H9 (cell line): Measurements from ENCODE around the gene GRB10. TPM values are rescaled to one million over a fixed set of nuclear protein-coding genes. Genes with fewer than 3 reads are reported as not detected.

ENCODE experiments used
- DNase-seq: peaks from one replicate; pipeline ENCODE4 v3.0.0-alpha.2; 2017
- H2AFZ ChIP-seq: one replicate; pipeline ENCODE4 v1.6.1; 2013; ENCODE audit warnings: mild to moderate bottlenecking, low read length, control low read depth, moderate library complexity
- H2AK5ac ChIP-seq: 2 replicates; pipeline ENCODE4 v1.6.1; 2013; ENCODE audit warnings: low read length, control low read depth, mixed read lengths; ENCODE audit not compliant: insufficient read length
- H2BK120ac ChIP-seq: one replicate; pipeline ENCODE4 v1.6.1; 2013; ENCODE audit warnings: low read depth, mild to moderate bottlenecking, low read length, control low read depth, inconsistent platforms; ENCODE audit not compliant: poor library complexity, severe bottlenecking
- H2BK12ac ChIP-seq: 2 replicates; pipeline ENCODE4 v1.6.1; 2013; ENCODE audit warnings: low read length, control low read depth, mixed read lengths, low read depth; ENCODE audit not compliant: insufficient read length
- H2BK15ac ChIP-seq: 2 replicates; pipeline ENCODE4 v1.6.1; 2013; ENCODE audit warnings: low read depth, low read length, control low read depth
- H2BK20ac ChIP-seq: one replicate; pipeline ENCODE4 v1.6.1; 2013; ENCODE audit warnings: low read depth, mild to moderate bottlenecking, low read length, control low read depth, inconsistent platforms; ENCODE audit not compliant: poor library complexity, severe bottlenecking
- H2BK5ac ChIP-seq: 2 replicates; pipeline ENCODE4 v1.6.1; 2013; ENCODE audit warnings: low read length, control low read depth, mixed read lengths; ENCODE audit not compliant: insufficient read length
- H3K14ac ChIP-seq: 2 replicates; pipeline ENCODE4 v1.6.1; 2013; ENCODE audit warnings: low read length, control low read depth; ENCODE audit not compliant: insufficient read depth
- H3K18ac ChIP-seq: 2 replicates; pipeline ENCODE4 v1.6.1; 2013; ENCODE audit warnings: low read depth, mild to moderate bottlenecking, mixed read lengths, low read length, control low read depth; ENCODE audit not compliant: insufficient read length
- H3K23ac ChIP-seq: 2 replicates; pipeline ENCODE4 v1.6.1; 2013; ENCODE audit warnings: low read length, control low read depth, mixed read lengths, low read depth; ENCODE audit not compliant: insufficient read length
- H3K23me2 ChIP-seq: 2 replicates; pipeline ENCODE4 v1.6.1; 2013; ENCODE audit warnings: low read depth, mild to moderate bottlenecking, mixed read lengths, low read length, control low read depth; ENCODE audit not compliant: insufficient read length, poor library complexity, severe bottlenecking
- H3K27ac ChIP-seq: 2 replicates; pipeline ENCODE4 v1.5.1; 2013; ENCODE audit warnings: low read length, control low read depth, mixed read lengths, low read depth; ENCODE audit not compliant: insufficient read length
- H3K27me3 ChIP-seq: 2 replicates; pipeline ENCODE4 v1.6.1; 2013; ENCODE audit warnings: low read length, control low read depth, inconsistent platforms; ENCODE audit not compliant: insufficient read depth
- H3K4ac ChIP-seq: 2 replicates; pipeline ENCODE4 v1.6.1; 2013; ENCODE audit warnings: low read depth, mild to moderate bottlenecking, control low read depth, inconsistent platforms, low read length, moderate library complexity
- H3K4me1 ChIP-seq: 2 replicates; pipeline ENCODE4 v1.6.1; 2013; ENCODE audit warnings: low read length, control low read depth, inconsistent platforms; ENCODE audit not compliant: insufficient read depth
- H3K4me2 ChIP-seq: 2 replicates; pipeline ENCODE4 v1.6.1; 2013; ENCODE audit warnings: low read length, control low read depth, mixed read lengths; ENCODE audit not compliant: insufficient read length, insufficient read depth
- H3K56ac ChIP-seq: 2 replicates; pipeline ENCODE4 v1.6.1; 2013; ENCODE audit warnings: low read depth, mild to moderate bottlenecking, mixed read lengths, low read length, control low read depth; ENCODE audit not compliant: insufficient read length
- H3K79me1 ChIP-seq: 2 replicates; pipeline ENCODE4 v1.6.1; 2013; ENCODE audit warnings: low read depth, mild to moderate bottlenecking, moderate library complexity, low read length, control low read depth, inconsistent platforms; ENCODE audit not compliant: insufficient read depth, poor library complexity, severe bottlenecking
- H3K79me2 ChIP-seq: 2 replicates; pipeline ENCODE4 v1.6.1; 2013; ENCODE audit warnings: low read length, control low read depth, inconsistent platforms; ENCODE audit not compliant: insufficient read depth
- H3K9ac ChIP-seq: 2 replicates; pipeline ENCODE4 v1.6.1; 2013; ENCODE audit warnings: low read length, control low read depth, mixed read lengths; ENCODE audit not compliant: insufficient read length; ENCODE audit errors: extremely low read depth
- H3K9me3 ChIP-seq: one replicate; pipeline ENCODE4 v1.6.1; 2013; ENCODE audit warnings: low read depth, low read length, inconsistent platforms; ENCODE audit not compliant: control insufficient read depth
- H3T11ph ChIP-seq: one replicate; pipeline ENCODE4 v1.6.1; 2013; ENCODE audit warnings: mild to moderate bottlenecking, low read length, control low read depth, inconsistent platforms
- H4K20me1 ChIP-seq: one replicate; pipeline ENCODE4 v1.6.1; 2013; ENCODE audit not compliant: control insufficient read depth, insufficient read length, insufficient read depth
- H4K5ac ChIP-seq: 2 replicates; pipeline ENCODE4 v1.6.1; 2013; ENCODE audit warnings: low read depth, mild to moderate bottlenecking, mixed read lengths, low read length, control low read depth; ENCODE audit not compliant: insufficient read length
- H4K8ac ChIP-seq: replicated peaks from 2 replicates; pipeline ENCODE4 v1.6.1; 2013; ENCODE audit warnings: low read length, control low read depth, mixed read lengths, low read depth; ENCODE audit not compliant: insufficient read length
- H4K91ac ChIP-seq: 2 replicates; pipeline ENCODE4 v1.6.1; 2013; ENCODE audit warnings: low read depth, mild to moderate bottlenecking, moderate library complexity, mixed read lengths, low read length, control low read depth; ENCODE audit not compliant: insufficient read length
- H3K27ac Mint-ChIP-seq, 3 experiments: 2 replicates in 2 of 3; 3 replicates in 1 of 3; pipeline ENCODE4 v1.8.0; 2020 to 2021; ENCODE audit warnings: mixed read lengths in 3 of 3, mild to moderate bottlenecking in 1 of 3, moderate library complexity in 1 of 3
- H3K27me3 Mint-ChIP-seq: 2 replicates; pipeline ENCODE4 v1.8.0; 2021; ENCODE audit warnings: low read depth, mild to moderate bottlenecking, moderate library complexity, mixed read lengths
- H3K36me3 Mint-ChIP-seq, 3 experiments: 2 replicates in 2 of 3; 3 replicates in 1 of 3; pipeline ENCODE4 v1.8.0; 2020 to 2021; ENCODE audit warnings: low read depth in 3 of 3, mixed read lengths in 3 of 3; ENCODE audit not compliant: insufficient read depth in 1 of 3
- H3K4me1 Mint-ChIP-seq, 2 experiments: 2 replicates each; pipeline ENCODE4 v1.8.0; 2020; ENCODE audit warnings: mixed read lengths in 2 of 2
- H3K4me3 Mint-ChIP-seq, 2 experiments: 2 replicates in 1 of 2; 3 replicates in 1 of 2; pipeline ENCODE4 v1.8.0; 2020 to 2021; ENCODE audit warnings: mild to moderate bottlenecking in 2 of 2, mixed read lengths in 2 of 2, moderate library complexity in 1 of 2
- H3K9me3 Mint-ChIP-seq, 2 experiments: 2 replicates in 1 of 2; 3 replicates in 1 of 2; pipeline ENCODE4 v1.8.0; 2020; ENCODE audit warnings: mild to moderate bottlenecking in 2 of 2, mixed read lengths in 2 of 2, moderate library complexity in 1 of 2
- WGBS: extraction: QIAGEN DNeasy Blood & Tissue Kit; methylation state at CpG from one replicate; pipeline ENCODE4 v1.1.7; 2013; ENCODE audit warnings: missing lambda C conversion rate, low lambda C conversion rate, mixed read lengths; ENCODE audit not compliant: insufficient read length; ENCODE audit errors: extremely low coverage; 5-methylcytosine and 5-hydroxymethylcytosine counted together
- total RNA-seq: library from RNA; stranded (reverse); gene quantifications from 2 replicates; pipeline ENCODE4 v1.2.1, GENCODE V29; 2021
- TF ChIP-seq, protein P1 (sequence below): fragments of 200-600 bp; sonication (generic); conservative IDR thresholded peaks from 3 replicates; pipeline ENCODE4 v1.8.0; 2021; ENCODE audit warnings: antibody characterized with exemption, mild to moderate bottlenecking

GRB10 gene
- total RNA-seq, 1 experiment from 2014 or later = 108 TPM

DNA sequence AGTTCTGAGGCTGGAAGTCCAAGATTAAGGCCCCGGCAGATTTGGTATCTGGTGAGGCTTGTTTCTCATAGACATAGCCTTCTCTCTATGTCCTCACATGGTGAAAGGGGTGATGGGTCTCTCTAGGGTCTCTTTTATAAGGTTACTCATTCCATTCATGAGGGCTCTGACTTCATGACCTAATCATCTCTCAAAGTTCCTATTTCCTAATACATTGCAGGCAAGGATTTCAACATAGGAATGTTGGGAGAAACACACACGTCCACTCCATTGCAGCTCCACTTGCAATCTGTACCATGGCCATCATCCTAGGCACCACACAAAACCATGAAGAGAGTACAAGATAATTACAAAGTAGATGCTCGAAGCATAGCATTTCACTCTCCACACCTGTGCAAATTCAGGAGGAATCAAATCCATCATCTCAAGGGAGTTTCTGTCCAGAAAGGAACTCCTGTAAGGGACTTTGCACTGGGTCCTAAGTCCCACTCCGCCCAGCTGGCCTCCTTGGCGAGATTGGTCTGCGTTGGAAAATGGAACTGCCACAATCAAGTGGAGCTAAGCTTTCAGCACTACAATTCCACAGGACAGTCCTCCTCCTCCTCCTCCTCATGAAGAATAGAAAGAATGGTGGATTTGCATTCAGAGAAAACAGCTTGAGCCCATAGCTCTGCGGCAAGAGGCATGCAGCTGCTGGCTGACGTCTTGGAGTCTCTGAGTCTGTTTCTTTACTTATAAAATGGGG is 226.3 kb downstream of the GRB10 start:
- Histone ChIP-seq H4K5ac (no peak overlapping the region), H2BK12ac (no peak overlapping the region), H4K8ac (no peak overlapping the region), H3K4me1 (peaks cover 3% of the 10 kb centered on the region; the same call in 1 of the 2 replicates), H3K23me2 (no peaks in the 10 kb centered on the region), H3K9me3 (no peaks in the 10 kb centered on the region), H3K14ac (no peak overlapping the region), H3K23ac (no peak overlapping the region), H3K56ac (no peak overlapping the region), H4K20me1 (no peaks in the 10 kb centered on the region), H2BK120ac (no peak overlapping the region), H3K4ac (no peak overlapping the region), H3K4me2 (no peak overlapping the region), H2AFZ (no peak overlapping the region), H3K79me1 (no peaks in the 10 kb centered on the region), H2AK5ac (no peak overlapping the region), H3K79me2 (no peaks in the 10 kb centered on the region), H4K91ac (no peak overlapping the region), H3T11ph (no peak overlapping the region), H3K27ac (no peak overlapping the region), H2BK5ac (no peak overlapping the region), H3K27me3 (no peaks in the 10 kb centered on the region), H2BK15ac (no peak overlapping the region), H3K18ac (no peak overlapping the region), H3K9ac (no peak overlapping the region), H2BK20ac (no peak overlapping the region)
- H3K36me3 Mint-ChIP-seq = no peaks in the 10 kb centered on the region
- whole genome bisulfite sequencing = no CpG with 5 or more reads among the region's 8 CpGs
- TF ChIP-seq, protein P1, sequence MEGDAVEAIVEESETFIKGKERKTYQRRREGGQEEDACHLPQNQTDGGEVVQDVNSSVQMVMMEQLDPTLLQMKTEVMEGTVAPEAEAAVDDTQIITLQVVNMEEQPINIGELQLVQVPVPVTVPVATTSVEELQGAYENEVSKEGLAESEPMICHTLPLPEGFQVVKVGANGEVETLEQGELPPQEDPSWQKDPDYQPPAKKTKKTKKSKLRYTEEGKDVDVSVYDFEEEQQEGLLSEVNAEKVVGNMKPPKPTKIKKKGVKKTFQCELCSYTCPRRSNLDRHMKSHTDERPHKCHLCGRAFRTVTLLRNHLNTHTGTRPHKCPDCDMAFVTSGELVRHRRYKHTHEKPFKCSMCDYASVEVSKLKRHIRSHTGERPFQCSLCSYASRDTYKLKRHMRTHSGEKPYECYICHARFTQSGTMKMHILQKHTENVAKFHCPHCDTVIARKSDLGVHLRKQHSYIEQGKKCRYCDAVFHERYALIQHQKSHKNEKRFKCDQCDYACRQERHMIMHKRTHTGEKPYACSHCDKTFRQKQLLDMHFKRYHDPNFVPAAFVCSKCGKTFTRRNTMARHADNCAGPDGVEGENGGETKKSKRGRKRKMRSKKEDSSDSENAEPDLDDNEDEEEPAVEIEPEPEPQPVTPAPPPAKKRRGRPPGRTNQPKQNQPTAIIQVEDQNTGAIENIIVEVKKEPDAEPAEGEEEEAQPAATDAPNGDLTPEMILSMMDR = no peak
- H3K27me3 Mint-ChIP-seq = no peaks in the 10 kb centered on the region; the same call in 1 of the 2 replicates
- no peak for DNase-seq
- H3K9me3 Mint-ChIP-seq = no peaks in the 10 kb centered on the region; a peak in 1 of 5 replicates
- peaks cover 28 to 47% of the 10 kb centered on the region in 2 experiments for H3K4me1 Mint-ChIP-seq
- no peak overlapping the region for H3K4me3 Mint-ChIP-seq
- no peak overlapping the region; a peak in 1 of 7 replicates for H3K27ac Mint-ChIP-seq
